Activated naive CD4-positive, alpha-beta T cell treated with anti-CD3 and anti-CD28 coated beads, Interleukin-2, amount 50 U/mL, for 24 hours (primary cell): ENCODE measurements around the gene SUGP2.

Experiments
- H3K27ac Mint-ChIP-seq: one replicate; pipeline ENCODE4 v1.8.0; 2021; ENCODE audit warnings: mild to moderate bottlenecking, mixed read lengths
- H3K27me3 Mint-ChIP-seq: one replicate; pipeline ENCODE4 v1.8.0; 2021; ENCODE audit warnings: mixed read lengths
- H3K36me3 Mint-ChIP-seq: one replicate; pipeline ENCODE4 v1.8.0; 2021; ENCODE audit warnings: mixed read lengths
- H3K4me1 Mint-ChIP-seq: one replicate; pipeline ENCODE4 v1.8.0; 2021; ENCODE audit warnings: mixed read lengths
- H3K4me3 Mint-ChIP-seq: one replicate; pipeline ENCODE4 v1.8.0; 2021; ENCODE audit warnings: mild to moderate bottlenecking, mixed read lengths
- H3K9me3 Mint-ChIP-seq: one replicate; pipeline ENCODE4 v1.8.0; 2021; ENCODE audit warnings: mixed read lengths

SUGP2 gene

GRCh38 chr19:18991468-18991867 is 41.8 kb downstream of the SUGP2 start:
- Mint-ChIP-seq H3K9me3 (no peaks in the 10 kb centered on the region), H3K27ac (no peak overlapping the region), H3K36me3 (peaks cover 9% of the 10 kb centered on the region), H3K4me3 (no peak overlapping the region), H3K27me3 (no peaks in the 10 kb centered on the region), H3K4me1 (no peaks in the 10 kb centered on the region)

GRCh38 chr19:18991006-18991405 is 42.3 kb downstream of the SUGP2 start:
- H3K4me1 Mint-ChIP-seq: no peaks in the 10 kb centered on the region
- H3K27ac Mint-ChIP-seq: no peak overlapping the region
- no peaks in the 10 kb centered on the region for H3K27me3 Mint-ChIP-seq
- H3K36me3 Mint-ChIP-seq: peaks cover 9% of the 10 kb centered on the region
- no peaks in the 10 kb centered on the region for H3K9me3 Mint-ChIP-seq
- H3K4me3 Mint-ChIP-seq: no peak overlapping the region

- H3K27me3 Mint-ChIP-seq: peaks cover 1% of the 10 kb centered on the region
- H3K36me3 Mint-ChIP-seq: peaks cover 8% of the 10 kb centered on the region
- H3K9me3 Mint-ChIP-seq: no peaks in the 10 kb centered on the region
- H3K4me3 Mint-ChIP-seq: no peak overlapping the region
- no peaks in the 10 kb centered on the region for H3K4me1 Mint-ChIP-seq
- H3K27ac Mint-ChIP-seq: no peak overlapping the region
These were observed 43.1 kb downstream of the SUGP2 start for GRCh38 chr19:18990128-18990708.

- H3K9me3 Mint-ChIP-seq: no peaks in the 10 kb centered on the region
- H3K27me3 Mint-ChIP-seq: peaks cover 1% of the 10 kb centered on the region
- no peak overlapping the region for H3K4me3 Mint-ChIP-seq
- peaks cover 7% of the 10 kb centered on the region for H3K36me3 Mint-ChIP-seq
- H3K4me1 Mint-ChIP-seq: no peaks in the 10 kb centered on the region
- no peak overlapping the region for H3K27ac Mint-ChIP-seq
These were observed 44.0 kb downstream of the SUGP2 start for GRCh38 chr19:18989316-18989715.

GRCh38 chr19:18987456-18987855 is 45.9 kb downstream of the SUGP2 start:
- Mint-ChIP-seq H3K9me3 (no peaks in the 10 kb centered on the region), H3K4me3 (no peak overlapping the region), H3K27ac (no peak overlapping the region), H3K36me3 (no peaks in the 10 kb centered on the region), H3K4me1 (no peaks in the 10 kb centered on the region), H3K27me3 (peaks cover 3% of the 10 kb centered on the region)

- no peak overlapping the region for H3K27ac Mint-ChIP-seq
- H3K4me3 Mint-ChIP-seq: no peak overlapping the region
- no peaks in the 10 kb centered on the region for H3K4me1 Mint-ChIP-seq
- H3K27me3 Mint-ChIP-seq: peaks cover 4% of the 10 kb centered on the region
- H3K9me3 Mint-ChIP-seq: no peaks in the 10 kb centered on the region
- H3K36me3 Mint-ChIP-seq: no peaks in the 10 kb centered on the region
These were observed 48.1 kb downstream of the SUGP2 start for GRCh38 chr19:18985257-18985656.

GRCh38 chr19:18984251-18984650 is 49.1 kb downstream of the SUGP2 start:
- H3K27me3 Mint-ChIP-seq: peaks cover 4% of the 10 kb centered on the region
- no peaks in the 10 kb centered on the region for H3K4me1 Mint-ChIP-seq
- H3K4me3 Mint-ChIP-seq: no peak overlapping the region
- no peaks in the 10 kb centered on the region for H3K9me3 Mint-ChIP-seq
- H3K36me3 Mint-ChIP-seq: no peaks in the 10 kb centered on the region
- H3K27ac Mint-ChIP-seq: no peak overlapping the region

GRCh38 chr19:18982669-18983068 is 50.6 kb downstream of the SUGP2 start:
- Mint-ChIP-seq H3K27ac (no peak overlapping the region), H3K9me3 (no peaks in the 10 kb centered on the region), H3K4me3 (no peak overlapping the region), H3K4me1 (no peaks in the 10 kb centered on the region), H3K36me3 (no peaks in the 10 kb centered on the region), H3K27me3 (peaks cover 4% of the 10 kb centered on the region)

GRCh38 chr19:18980432-18981020 is 52.8 kb downstream of the SUGP2 start:
- H3K4me1 Mint-ChIP-seq: no peaks in the 10 kb centered on the region
- no peak overlapping the region for H3K4me3 Mint-ChIP-seq
- peaks cover 2% of the 10 kb centered on the region for H3K27me3 Mint-ChIP-seq
- H3K36me3 Mint-ChIP-seq: no peaks in the 10 kb centered on the region
- no peak overlapping the region for H3K27ac Mint-ChIP-seq
- H3K9me3 Mint-ChIP-seq: no peaks in the 10 kb centered on the region

GRCh38 chr19:18978616-18979015 is 54.7 kb downstream of the SUGP2 start:
- Mint-ChIP-seq H3K9me3 (no peaks in the 10 kb centered on the region), H3K4me1 (no peaks in the 10 kb centered on the region), H3K36me3 (no peaks in the 10 kb centered on the region), H3K27ac (no peak overlapping the region), H3K27me3 (peaks cover 2% of the 10 kb centered on the region), H3K4me3 (no peak overlapping the region)

- H3K4me1 Mint-ChIP-seq: no peaks in the 10 kb centered on the region
- no peaks in the 10 kb centered on the region for H3K9me3 Mint-ChIP-seq
- H3K27ac Mint-ChIP-seq: no peak overlapping the region
- no peak overlapping the region for H3K4me3 Mint-ChIP-seq
- no peaks in the 10 kb centered on the region for H3K27me3 Mint-ChIP-seq
- no peaks in the 10 kb centered on the region for H3K36me3 Mint-ChIP-seq
These were observed 57.4 kb downstream of the SUGP2 start for GRCh38 chr19:18975869-18976268.

GRCh38 chr19:18975011-18975410 is 58.3 kb downstream of the SUGP2 start:
- no peaks in the 10 kb centered on the region for H3K27me3 Mint-ChIP-seq
- no peak overlapping the region for H3K27ac Mint-ChIP-seq
- no peaks in the 10 kb centered on the region for H3K36me3 Mint-ChIP-seq
- no peaks in the 10 kb centered on the region for H3K9me3 Mint-ChIP-seq
- H3K4me3 Mint-ChIP-seq: no peak overlapping the region
- no peaks in the 10 kb centered on the region for H3K4me1 Mint-ChIP-seq

- Mint-ChIP-seq H3K27me3 (no peaks in the 10 kb centered on the region), H3K9me3 (no peaks in the 10 kb centered on the region), H3K4me1 (no peaks in the 10 kb centered on the region), H3K27ac (no peak overlapping the region), H3K36me3 (no peaks in the 10 kb centered on the region), H3K4me3 (no peak overlapping the region)
These were observed 60.5 kb downstream of the SUGP2 start for GRCh38 chr19:18972851-18973250.

GRCh38 chr19:18972301-18972811 is 61.0 kb downstream of the SUGP2 start:
- H3K27me3 Mint-ChIP-seq: no peaks in the 10 kb centered on the region
- H3K4me1 Mint-ChIP-seq: no peaks in the 10 kb centered on the region

GRCh38 chr19:18969931-18970659 is 63.2 kb downstream of the SUGP2 start:
- no peaks in the 10 kb centered on the region for H3K36me3 Mint-ChIP-seq
- H3K4me3 Mint-ChIP-seq: no peak overlapping the region
- no peak overlapping the region for H3K27ac Mint-ChIP-seq
- no peaks in the 10 kb centered on the region for H3K27me3 Mint-ChIP-seq
- no peaks in the 10 kb centered on the region for H3K4me1 Mint-ChIP-seq
- H3K9me3 Mint-ChIP-seq: no peaks in the 10 kb centered on the region

More at GRCh38 chr19:18972301-18972811, 61.0 kb downstream of the SUGP2 start:
- Mint-ChIP-seq H3K4me3 (no peak overlapping the region), H3K27ac (no peak overlapping the region), H3K36me3 (no peaks in the 10 kb centered on the region), H3K9me3 (no peaks in the 10 kb centered on the region)
